Dermis blood vessel endothelial cell (primary cell): Measurements from ENCODE around the gene ZNF217. TPM values are rescaled to one million over a fixed set of nuclear protein-coding genes. Genes with fewer than 3 reads are reported as not detected.
"Not testable (repeated sequence)": the region's sequence is repeated elsewhere in the genome, so short reads cannot be mapped to it uniquely, and the experiment has no call there.

ENCODE experiments used
- DNase-seq: peaks from one replicate; pipeline ENCODE4 v3.0.0; 2010
- total RNA-seq: library from RNA; depleted of rRNA; stranded (reverse); fragments of >200 nt; gene quantifications from 2 replicates; pipeline ENCODE4 v1.2.3, GENCODE V29; 2014

ZNF217 gene
- total RNA-seq, 1 donor from 2014 or later, result 17.5 TPM

DNA sequence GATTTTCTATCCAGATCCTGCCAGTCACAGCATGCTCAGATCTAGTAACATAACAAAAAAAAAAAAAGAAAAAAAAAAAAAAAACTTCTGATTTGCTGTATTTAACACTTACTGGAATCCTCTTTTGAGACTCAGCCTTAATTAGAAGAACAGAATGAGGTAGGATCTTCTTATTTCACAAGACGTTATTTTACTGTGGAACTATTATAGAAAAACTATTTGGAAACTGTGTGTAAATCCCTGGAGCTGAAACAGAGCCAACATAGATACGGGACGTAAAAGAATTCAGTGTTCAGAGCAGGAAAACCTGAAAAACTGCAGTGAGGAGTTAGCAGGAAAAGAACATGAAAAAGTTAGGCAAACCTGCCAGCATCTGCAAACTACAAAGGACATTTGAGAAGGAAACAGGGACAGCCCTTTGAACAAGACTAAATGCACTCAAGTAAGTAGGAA lies 3.4 kb upstream of the ZNF217 start:
- no peak for DNase-seq

GRCh38 chr20:53596189-53597001 lies 2.8 kb upstream of the ZNF217 start:
- not testable (repeated sequence) for DNase-seq

GRCh38 chr20:53595742-53596141 lies 2.1 kb upstream of the ZNF217 start:
- DNase-seq, result not testable (repeated sequence)

DNA sequence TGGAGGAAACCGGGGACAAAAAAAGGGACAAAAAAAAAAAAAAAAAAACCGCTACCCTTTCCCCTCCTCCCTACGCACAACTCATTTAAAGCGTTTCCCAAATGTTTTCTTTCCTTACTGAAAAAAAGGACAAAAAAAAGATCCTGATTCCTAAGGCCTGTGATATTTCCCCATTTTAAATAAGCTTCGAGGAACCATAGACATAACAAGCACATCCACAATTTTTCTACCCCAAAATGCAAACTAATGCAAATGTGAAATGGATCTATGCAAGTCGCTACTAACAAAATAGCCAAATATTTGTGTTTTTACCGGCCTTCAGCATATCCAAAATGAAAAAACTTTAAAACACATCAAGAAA lies 1.4 kb upstream of the ZNF217 start:
- DNase-seq, result no peak

DNA sequence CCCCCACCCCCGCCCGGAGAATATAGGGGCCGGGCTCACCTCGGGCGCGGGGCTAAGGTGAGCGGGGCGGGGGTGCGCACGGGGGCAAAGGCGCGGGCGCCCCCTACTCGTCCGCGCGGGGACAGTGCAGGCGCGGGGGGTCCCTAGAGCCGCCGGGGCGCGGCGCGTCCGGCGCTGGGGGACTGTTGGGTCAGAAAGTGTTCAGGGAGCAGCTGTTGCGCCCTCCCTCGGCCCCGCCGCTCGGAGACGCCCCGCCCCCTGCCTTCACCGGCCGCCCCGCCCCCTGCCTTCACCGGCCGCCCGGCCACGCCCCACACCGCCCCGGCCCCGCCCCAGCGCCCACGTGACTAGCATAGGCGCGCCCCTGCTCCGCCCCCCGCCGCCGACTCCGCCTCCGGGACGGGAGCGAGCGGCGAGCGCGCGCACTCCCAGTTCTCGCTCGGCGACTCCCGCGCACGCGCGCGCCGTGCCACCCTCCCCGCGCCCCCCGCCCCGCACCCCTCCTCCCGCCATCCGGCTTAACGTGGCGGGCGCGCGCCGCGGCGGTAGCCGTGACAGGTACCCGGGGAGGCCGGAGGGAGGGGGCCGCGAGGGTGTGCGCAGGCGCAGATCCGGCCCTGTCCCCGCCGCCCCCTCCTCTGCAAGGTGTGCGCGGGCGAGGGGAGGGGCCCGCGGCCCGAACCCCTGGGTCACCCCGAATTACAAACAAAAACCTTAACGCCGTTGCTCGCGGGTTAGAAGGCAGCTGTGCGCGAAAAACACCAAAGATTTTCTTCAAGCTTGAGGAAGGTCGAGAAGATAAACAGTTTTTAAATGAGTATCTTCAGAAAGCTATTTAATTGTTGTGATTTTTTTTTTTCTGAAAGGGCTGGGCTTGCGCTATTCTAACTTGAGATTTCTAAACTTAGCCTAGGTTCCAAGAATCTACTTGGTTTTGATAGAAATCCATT lies 704 bp upstream of the ZNF217 start:
- DNase-seq, result peak; percentile 97

DNA sequence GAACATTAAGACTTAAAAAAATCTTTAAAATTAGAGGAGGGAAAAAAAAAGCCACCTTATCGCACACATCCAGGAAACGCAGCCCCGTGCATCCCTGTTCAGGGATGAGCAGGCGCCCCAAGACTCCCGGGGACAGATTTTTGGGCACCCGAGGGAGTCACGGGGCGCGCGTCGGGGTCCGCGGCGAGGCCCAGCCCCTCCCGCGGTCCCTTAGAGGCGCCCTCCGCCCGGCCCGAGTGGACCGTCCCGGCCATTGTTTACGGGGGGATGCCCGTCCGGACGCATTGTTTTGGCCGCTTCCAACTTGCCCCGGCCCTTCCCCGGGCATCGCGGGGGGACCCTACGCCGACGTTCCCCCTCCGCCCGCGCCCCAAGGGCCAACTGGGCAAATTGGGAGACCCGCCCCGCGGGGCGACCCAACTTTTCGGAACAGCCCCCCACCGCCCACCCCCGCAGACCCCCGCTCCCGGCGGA lies 610 bp downstream of the ZNF217 start:
- DNase-seq, result peak; percentile 42

DNA sequence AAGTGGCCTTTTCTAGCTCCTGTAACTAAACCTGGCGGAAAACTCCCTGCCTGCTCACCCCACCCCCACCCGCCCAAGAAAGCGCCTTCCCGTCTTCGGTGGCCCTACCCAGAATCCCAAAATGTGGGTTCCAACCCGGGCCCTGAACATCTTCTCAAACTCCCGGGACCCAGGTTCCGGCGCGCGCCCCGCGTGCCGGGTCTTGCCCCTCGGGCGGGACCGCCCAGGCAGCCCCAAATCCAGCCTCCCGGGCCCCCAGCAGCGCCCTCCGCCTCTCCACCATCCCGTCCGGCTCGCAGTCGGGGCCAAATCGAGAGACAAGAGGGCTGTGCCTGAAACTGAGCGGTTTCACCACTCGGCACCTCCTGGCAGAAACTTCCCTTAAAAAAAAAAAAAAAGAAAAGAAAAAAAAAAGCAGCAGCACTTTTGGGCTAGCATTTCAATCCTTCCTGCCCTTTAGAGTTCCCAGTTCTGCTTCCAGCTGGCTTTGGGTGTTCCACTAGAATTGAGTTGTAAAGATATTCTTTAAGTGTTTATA lies 1.1 kb downstream of the ZNF217 start:
- peak; percentile 59 for DNase-seq

GRCh38 chr20:53591941-53592441 lies 1.6 kb downstream of the ZNF217 start:
- not testable (repeated sequence) for DNase-seq

DNA sequence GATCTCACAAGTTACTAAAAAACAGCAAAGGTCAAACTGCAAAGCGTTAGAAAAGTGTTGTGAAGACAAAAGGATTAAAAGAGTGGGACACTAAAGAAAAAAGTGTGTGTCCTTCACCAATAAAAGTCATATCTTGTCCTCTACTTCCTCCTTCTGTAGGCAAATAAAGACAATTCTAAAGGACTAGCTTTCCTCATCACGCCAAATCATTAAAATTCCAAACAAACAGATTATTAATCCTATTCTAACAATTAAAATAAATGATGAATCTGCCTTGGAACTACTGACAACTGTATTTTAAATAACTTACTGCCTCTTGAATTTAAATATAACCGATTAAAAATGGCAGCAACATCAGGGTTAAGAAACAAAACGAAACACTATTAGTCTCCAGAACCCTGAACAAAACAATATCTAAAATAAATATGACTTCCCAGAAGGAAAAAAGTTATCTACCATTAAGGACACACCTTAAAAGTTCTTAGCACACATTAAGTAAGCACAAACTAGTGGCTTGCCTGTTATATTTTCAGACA lies 2.4 kb downstream of the ZNF217 start:
- not testable (repeated sequence) for DNase-seq

DNA sequence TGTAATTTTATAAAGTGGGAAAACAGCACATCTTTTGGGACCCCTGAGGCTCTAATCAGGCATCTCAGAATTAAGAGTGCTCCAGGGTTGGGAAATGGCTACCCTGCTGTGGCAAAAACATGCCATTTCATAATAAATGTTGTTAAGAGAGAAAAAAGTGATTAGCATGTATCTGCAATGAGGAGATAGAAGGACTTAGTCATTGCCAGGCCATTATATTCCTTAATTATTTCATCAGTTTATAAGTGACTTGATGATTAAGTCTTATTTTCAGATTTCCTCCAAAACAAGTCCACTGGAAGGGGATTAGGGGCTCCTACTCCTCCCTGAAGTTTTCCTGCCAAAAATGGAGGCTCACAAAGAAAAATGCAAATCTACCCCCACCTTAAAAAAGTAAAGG lies 3.0 kb downstream of the ZNF217 start:
- DNase-seq, result not testable (repeated sequence)

DNA sequence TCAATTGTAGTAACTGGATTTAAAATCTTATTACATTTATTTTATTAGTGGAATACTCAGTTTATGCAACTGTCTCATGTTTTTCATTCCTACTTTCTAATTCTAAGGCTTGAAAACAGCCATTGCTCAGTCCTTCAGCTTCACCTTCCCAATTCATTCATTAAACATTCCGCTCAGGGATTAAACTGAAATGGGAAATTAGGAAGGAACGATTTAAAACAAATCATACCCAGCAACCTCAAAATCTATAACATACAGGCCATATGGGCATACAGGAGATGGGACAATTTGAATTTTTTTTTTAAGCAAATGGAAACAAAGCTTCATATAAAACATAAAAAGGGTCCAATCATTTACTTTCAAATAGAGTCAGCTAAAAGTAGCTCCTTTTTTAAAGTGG lies 3.5 kb downstream of the ZNF217 start:
- DNase-seq, result not testable (repeated sequence)

GRCh38 chr20:53589321-53590065 lies 4.1 kb downstream of the ZNF217 start:
- not testable (repeated sequence) for DNase-seq

DNA sequence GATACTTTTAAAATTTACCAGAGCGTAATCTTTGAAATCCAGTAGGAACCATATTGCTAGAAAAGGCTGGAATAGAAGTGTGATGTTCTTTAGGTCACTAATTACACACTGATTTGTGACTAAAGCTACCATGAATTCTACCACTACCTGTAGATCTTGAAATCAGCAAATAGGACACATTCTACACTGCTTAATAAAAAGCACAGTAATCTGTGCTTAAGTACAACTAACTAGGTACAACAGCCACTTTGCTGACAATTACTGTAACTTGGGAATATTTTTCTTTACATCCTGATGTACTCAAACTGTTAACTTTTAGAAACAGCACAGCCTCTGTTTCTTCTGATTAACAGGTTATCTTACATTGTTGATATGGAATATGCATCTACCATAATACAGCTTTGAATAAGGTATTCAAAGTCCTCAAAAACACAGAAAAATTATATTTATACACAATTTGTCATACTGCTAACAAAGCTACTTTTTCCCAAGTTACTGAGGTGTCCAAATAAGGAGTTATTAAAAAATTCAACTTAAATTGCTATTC lies 6.4 kb downstream of the ZNF217 start:
- not testable (repeated sequence) for DNase-seq

DNA sequence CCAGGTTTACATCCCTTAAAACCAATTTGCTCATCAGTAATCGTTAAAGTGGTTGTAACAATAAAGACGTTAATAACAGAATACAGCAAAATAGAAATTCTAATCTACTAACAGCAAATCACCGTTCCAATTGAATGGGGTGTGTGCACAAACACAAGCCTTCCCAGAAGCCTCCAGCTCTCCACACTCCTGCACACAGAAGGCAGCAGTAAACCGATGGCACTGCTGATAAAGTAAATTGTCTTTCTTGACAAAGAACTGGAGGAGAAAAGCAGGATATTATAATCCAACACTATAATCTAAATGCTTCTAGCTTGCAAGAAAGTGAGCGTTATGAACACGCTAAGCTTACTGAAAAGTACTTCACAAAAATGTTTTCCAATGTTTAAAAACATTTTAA lies 7.0 kb downstream of the ZNF217 start:
- no peak for DNase-seq

GRCh38 chr20:53585910-53586309 lies 7.7 kb downstream of the ZNF217 start:
- DNase-seq, result not testable (repeated sequence)

DNA sequence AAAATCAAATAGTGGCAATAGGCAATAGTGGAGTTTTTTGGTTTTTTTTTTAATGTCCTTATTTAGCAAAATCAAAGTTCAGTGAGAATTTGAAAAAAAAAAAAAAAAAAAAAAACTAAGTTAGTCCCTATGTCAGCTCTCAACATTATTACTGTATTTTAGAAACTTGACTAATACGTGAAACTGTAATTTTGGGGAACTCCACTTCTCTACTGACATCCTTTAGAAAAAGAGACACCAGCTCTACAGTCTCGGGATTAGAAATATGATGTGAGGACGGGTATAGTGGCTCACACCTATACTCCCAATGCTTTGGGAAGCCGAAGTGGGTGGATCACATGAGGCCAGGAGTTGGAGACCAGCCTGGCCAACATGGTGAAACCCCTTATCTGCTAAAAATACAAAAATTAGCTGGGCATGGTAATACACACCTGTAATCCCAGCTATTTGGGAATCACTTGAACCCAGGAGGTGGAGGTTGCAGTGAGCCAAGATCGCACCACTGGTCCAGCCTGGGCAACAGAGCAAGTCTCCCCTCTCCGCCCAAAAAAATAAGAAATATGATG lies 8.6 kb downstream of the ZNF217 start:
- DNase-seq, result not testable (repeated sequence)

DNA sequence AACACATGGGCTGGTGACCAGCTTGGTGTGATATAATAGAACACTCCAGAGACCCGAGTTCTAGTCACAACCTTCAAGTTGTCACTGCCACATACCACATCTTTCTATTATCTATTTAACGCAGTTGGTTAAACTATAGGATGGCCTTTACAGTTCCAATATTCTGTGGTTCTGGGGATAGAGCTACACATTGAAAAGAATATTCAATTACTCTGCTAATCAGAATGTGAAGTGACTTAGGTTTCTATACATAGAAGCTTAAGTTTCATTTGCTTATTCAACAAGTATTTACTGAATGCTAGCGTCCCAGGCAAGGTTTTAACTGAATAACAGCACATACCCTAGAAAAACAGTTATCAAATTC lies 9.1 kb downstream of the ZNF217 start:
- DNase-seq, result not testable (repeated sequence)

- DNase-seq, result not testable (repeated sequence)
Measured at GRCh38 chr20:53583660-53584549, 9.7 kb downstream of the ZNF217 start.

DNA sequence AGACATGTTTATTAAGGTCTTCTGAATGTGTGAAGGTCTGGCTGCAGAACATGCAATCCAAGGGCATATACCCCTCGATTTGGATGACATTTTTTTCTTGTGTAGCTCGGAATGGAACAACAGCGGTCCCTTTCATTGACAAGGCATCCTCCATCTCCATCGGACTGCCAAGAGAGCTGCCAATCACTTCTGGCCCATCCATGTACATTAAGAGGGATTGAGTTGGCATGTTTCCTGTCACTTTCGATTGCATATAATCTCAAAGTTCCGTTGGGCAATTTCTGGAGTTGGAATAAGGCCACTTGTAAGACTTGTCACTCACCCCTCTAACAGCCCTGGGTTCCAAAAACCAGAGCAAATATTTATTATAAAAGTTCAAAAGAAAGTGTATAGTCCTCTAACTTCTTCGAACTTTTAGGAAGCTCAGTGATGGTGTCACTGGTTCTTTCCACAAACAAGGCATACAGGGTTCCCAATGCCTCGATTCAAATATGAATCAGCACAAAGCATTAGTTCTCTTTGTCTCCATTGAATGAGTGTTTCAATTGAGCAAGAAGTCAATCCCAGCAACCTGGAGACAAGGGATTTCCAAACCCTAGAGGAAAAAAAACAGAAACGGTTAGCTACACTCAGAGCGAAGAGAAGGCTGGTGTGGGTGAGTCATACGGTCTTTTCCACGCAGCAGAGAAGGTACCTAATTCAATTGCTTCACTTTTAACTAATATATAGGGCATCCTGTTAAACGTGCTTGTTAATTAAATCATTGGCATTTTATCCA lies 10.9 kb downstream of the ZNF217 start:
- peak; percentile 83 for DNase-seq
